Measurements from ENCODE around the gene AVEN.

Gene AVEN

DNA sequence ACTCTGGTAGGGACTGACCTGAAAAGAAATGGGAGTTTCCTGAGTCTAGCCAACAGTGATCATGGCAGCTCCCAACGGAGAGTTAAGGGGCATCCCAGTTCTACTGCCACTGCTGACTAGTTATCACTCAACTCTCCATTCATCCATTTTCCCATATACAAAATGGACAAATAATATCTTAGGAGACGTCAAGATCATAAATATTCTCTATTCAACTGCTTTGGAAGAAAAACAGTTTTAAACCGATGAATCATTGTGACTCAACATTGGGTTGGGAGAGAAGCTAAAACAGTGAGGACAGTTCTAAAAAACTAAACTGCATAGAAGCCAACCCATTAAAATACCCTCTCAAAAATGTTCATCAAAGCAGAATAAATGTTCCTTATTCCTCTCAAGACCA is 128.3 kb downstream of the AVEN start:
- no peak for DNase-seq

- DNase-seq = no peak
Measured at GRCh38 chr15:33908406-33908805, 130.6 kb downstream of the AVEN start.

DNA sequence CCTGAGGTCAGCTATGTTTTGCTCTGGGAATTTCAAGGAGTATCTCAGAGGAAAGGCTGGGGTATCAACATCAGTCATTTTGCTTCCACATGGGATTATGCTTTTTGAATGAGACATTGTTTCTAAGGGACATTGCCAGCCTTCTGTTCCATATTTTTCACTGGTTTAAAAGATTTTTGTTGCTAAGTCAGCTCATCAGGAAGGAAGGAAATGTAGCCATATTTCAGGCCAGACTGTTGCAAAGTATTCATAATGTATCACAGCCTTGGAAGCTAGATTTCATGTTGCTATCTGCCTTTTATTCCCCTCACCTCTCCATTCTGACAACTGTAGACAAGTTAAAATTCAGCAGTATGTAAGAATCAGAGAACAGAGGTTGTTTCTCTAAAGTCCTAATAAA is 131.7 kb downstream of the AVEN start:
- DNase-seq = no peak

GRCh38 chr15:33903661-33904060 is 135.3 kb downstream of the AVEN start:
- DNase-seq = no peak

GRCh38 chr15:33902043-33902442 is 137.0 kb downstream of the AVEN start:
- no peak for DNase-seq

DNA sequence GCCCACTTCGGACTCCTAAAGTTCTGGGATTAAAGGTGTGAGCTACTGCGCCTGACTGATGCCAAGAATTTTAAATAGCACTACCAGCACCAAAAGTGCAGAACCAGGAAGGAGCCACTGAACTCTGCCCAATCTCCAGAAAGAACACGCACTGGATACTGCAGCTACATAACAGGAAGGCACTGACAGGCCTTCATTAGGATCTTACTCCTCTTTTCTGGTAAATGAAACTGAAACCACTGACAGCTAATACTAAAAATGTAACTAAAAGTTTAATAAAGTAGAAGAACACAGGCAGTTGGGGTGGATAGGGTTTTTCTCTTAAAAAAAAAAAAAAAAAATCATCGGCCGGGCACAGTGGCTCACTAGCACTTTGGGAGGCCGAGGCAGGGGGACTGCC is 144.8 kb downstream of the AVEN start:
- no peak for DNase-seq

DNA sequence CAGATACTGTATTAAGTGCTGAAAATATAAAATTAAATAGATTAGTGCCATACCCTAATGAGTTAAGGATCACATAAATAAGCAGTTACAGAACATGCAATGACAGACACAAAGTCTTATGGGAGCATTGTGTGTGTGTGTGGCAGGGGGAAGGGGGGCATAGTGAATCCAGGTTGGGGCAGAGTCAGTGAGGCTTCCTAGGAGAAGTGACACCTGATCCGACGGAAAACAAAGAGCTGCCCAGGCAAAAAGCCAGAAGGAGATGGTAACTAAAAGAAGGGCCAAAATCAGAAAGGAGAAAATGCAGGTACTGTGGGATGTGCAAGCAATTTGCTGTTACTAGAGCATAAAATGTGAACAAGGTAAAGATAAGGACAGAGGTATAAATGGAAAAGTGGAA is 150.8 kb downstream of the AVEN start:
- DNase-seq = no peak

GRCh38 chr15:33882921-33883320 is 156.1 kb downstream of the AVEN start:
- no peak for DNase-seq

DNA sequence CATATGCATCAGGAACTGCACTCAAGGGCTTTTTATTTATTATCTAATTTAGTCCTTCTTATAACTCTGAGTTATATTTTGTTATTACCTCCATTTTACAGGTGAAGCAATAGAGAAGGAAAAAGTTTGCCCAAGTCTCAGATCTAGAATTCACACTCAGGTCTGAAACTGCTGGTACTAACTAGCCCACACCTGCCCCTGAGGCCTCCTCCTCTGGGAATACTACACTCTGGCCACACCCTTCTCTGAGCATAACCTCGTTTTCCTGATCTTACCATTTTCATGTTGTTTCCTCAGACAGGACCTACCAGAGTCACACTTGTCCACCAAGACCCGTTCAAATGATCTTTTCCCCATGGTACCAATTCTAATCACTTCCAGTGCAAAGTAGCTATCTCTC is 164.8 kb downstream of the AVEN start:
- DNase-seq = no peak

DNA sequence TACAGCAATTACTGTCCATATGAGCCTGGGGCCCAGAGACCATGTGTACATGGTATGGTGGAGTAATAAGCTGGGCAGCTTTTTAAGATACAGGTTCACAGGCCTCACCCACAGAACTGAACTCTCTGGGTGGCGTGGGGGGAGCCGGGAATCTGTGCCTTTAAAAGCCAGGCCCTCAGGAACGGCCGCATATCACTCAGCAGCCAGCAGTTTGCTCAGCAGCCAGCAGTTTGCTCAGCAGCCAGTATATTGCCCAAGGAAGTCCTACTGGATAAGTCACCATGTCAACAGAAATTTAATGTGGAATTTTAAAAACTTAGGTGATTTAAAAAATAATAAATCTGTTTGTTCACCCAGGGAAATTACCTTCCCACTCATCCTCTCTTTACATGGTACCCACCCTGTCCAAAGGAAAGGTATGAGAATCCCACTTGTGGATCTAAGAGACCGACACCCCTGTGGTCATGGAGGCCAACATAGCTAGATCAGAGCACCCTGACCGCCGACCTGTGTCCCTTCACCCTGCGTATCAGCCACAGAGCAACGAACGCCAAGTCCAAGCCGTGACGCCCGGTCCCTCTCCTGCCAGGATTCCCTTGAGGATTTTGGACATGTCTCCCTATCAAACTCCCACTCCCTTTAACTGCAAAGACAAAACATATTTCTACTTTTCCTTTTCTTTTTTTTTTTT is 166.4 kb downstream of the AVEN start:
- DNase-seq = no peak

DNA sequence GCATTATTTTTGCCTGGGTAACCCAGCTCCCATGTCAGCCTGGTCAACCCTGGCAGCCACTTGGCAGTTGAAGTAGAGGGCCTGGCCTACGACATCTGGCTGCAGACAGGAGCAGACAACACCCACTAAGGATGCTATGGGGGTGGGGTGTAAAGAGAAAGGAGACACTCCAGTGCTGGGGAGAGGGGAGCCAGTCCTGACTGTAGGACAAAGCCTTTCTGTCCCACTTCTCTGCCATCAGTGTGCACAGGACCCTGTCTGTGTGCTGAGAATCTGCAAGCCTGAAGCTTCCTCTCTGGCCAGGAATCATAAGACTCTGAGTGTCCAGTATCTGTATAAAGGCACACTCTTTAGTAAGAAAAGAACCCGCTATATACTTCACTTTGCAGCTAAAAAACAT is 167.0 kb downstream of the AVEN start:
- no peak for DNase-seq

DNA sequence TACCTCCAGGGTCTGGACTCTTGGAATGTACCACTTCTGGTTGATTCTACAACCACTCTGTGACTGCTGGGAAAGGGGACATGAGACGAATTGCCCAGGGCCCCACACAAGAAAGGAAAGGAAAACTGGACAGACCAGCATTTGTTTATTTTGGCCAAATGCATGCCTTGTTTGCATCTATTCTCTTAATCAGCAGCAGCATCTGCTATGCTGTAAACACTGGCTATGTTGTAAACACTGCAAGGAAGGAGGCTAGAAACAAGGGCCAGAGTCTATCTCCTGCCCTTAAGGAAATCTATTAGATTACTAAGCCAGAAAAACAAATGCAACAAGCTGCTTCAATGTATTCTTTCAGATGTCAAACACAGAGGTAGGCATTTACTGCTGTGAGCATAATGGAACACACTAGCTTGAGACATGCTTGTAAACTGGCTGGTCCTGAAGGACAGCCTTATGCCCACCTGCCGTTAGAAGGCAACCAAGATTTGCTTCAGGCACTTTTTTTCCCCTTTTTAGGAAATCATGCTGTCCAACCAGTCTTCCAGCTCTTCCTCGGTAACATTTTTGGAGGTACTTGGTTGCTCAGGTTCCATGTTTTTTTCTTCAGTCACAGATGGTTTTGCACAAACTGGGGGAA is 172.8 kb downstream of the AVEN start:
- no peak for DNase-seq

- no peak for DNase-seq
Measured at GRCh38 chr15:33865416-33865815, 173.6 kb downstream of the AVEN start.

DNA sequence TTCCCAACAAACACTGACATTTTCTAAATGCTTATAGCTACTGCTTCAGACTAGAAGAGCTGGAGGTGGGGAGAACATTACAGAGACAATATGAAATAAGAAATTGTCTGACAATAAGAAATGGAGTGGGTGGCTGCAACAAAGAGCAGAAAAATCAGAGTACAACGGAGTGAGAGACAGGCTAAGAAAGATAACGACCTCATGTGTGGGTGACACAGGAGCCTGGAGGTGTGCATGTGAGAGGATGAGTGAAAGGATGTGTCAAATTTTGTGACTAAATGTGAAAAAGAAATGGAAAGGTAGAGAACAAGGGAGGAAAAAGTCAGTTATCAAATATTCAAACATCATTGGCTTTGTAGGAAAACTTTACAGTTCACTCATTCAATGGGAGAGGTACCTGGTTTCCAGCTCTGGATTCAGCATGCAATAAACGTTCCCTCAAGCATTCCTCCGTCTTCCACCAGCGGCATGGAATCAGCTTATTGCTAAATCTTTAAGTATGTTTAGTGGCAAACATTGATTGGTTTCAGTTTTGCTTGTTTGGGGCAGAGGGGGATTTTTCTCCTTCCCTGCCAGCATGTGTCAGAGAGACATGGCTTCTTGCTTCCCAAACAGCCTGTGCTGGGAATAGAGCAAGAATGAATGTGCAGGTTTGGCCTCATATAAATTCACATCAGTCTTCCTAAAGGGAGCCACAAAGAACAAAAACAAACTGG is 174.5 kb downstream of the AVEN start:
- DNase-seq = no peak

DNA sequence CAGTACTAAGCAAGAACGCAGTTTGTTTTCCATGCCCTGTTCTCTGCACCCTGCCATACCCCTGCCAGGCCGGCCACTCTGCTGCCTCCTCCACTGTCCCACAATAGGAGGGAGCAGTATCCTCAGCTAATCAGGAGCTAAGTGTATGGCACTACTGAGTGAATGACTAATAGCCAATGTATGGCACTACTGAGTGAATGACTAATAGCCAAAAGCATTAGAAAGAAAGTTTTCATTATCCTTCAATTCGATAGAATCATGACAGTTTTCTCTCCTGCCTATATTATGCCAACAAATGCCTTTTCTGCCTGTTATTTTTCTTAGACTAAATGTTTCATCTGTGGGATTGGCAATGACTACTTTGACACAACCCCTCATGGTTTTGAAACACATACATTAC is 178.2 kb downstream of the AVEN start:
- DNase-seq = no peak

DNA sequence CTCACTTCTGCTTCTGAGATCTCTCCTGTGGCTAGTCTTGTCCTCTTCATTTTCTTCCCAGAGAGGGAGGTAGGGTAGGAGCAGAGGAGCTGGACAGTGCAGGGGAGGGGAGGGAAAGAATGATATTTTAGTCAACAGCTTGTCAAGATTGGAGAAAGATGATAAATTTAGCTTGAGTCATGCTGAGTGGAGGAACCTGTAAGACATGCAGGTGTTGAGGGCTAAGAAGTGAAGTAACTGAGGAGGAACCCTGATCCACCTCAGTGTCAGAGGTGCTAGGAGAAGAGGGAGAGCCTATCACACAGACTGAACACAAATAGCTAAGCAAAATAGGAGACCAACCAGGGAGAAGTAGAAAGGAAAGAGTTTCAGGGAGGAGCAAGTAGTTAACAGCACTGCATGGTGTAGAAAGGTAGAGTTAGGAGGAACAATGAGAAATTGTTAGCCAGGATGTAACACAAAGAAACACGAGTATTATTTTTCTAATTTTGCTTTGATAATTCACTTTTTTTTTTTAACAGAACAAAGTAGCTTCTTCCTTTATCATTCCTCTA is 178.9 kb downstream of the AVEN start:
- DNase-seq = no peak

DNA sequence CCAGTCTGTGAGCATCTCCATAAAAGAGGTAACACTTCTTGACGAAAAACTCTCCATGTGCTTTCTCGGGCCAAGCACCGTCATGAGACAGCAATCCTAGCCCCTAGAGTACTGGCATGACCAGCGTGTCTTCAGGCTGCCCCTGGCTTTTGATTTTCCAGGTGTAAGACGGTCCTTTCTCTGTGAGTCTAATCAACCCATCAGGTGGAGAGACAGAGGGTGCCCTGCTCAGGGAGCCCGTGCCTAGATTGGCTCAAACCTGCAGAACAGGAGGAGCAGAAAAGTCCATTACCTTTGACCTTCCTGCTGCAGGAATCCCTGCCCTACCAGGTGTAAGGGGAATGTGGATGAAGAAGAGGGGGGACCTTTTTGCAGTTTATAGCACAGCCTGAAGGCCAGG is 180.2 kb downstream of the AVEN start:
- DNase-seq = no peak

DNA sequence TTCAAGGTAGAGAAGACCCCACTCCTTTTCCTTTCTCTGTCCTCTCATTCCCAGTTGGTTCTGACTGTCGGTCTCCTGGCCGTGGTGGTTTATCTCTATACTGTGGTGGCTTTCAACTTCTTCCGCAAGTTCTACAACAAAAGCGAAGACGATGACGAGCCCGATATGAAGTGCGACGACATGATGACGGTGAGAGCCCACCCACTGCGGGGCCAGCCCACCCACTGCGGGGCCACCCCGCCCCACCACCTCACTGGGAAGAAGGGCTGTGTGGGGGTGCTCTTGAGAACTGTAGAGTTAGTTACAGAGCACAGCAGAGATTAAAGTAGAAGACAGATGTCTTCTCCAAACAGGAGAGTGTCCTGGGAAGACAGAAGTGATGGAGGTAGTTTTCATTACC is 181.3 kb downstream of the AVEN start:
- DNase-seq = no peak

GRCh38 chr15:33852570-33852969 is 186.4 kb downstream of the AVEN start:
- DNase-seq = no peak

DNA sequence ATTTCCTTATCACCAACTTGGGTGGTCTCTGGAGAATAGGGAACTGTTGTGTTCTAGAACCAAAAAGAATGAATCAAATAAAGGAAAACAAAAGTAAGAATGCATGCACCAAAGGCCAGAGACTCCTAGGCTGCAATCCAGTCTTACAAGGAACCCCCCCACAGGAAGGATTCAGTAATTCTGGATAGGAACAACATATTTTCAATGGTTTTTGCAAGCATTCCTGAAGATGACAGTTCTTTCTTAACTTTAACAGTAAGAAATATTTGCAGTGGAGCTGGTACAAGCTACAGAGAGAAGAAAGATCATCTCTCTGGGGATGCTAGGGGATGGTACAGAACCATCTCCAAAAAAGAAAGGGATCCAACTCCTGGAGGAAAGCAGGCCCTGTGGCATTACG is 186.9 kb downstream of the AVEN start:
- DNase-seq = no peak

DNA sequence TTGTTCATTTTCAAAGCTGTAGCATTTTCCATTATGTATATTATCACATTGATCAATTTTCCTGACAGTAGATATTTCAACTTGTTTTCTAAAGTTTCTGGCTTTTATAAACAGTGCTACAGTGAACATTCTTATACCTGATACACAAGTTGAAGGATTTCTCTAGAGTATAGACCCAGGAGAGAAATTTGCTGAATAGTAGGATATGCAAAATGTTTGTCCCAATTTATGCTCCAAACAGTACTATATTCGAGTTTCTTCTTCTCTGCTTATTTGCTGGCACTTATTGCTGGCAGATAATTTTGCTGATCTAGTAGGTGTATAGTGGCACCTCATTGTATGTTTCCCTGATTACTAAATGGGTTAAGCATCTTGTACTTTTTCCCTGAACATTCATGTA is 187.9 kb downstream of the AVEN start:
- DNase-seq = no peak

DNA sequence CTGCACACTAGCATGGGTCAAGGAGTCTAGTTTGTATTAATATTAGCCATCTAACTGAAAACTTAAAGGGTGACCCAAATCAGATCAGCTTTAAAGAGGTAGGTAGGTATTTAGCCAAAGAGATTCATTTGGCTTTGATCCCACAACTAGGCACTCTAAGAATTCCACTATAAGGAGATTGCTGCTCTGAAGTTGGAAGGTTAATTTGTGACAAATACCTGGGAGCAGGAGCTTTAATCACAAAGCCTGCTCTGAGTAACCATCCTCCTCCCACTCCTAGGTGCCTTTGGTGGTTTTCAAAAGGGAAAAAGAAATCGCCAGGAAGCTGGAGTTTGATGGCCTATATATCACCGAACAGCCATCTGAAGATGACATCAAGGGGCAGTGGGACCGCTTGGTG is 191.0 kb downstream of the AVEN start:
- no peak for DNase-seq

DNA sequence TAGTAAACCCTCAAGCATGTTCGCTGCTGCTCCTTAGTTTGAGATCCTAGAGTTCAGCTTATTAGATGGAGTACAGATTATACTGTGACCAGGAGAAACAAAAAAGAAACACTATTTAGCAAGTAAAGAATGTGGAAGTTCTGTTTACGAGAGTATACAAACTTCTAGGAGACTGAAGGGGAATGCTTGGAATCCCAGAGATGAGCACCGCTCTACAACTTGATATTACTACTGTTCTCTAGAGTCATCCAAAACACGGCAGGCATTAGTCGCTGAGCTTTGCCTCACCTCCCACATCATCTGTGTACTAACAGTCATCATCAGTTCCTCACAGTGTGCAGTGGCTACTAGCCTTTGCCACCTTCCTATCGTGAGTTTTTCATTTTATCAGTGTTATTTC is 192.1 kb downstream of the AVEN start:
- DNase-seq = no peak

- DNase-seq = no peak
Measured at GRCh38 chr15:33846142-33846541, 192.9 kb downstream of the AVEN start.
